BE2C (cell line): ENCODE measurements around the gene KDF1.
A peak's percentile ranks its signal among the peaks of the same experiment; 100 is the strongest.

ENCODE experiments used
- DNase-seq: peaks from one replicate; pipeline ENCODE4 v3.0.0-alpha.2; 2020
- H3K27me3 ChIP-seq: fragments of 250-450 bp; sonication (Bioruptor Pico); 2 replicates; pipeline ENCODE4 v1.5.1; 2020; ENCODE audit warnings: mild to moderate bottlenecking
- H3K36me3 ChIP-seq: fragments of 250-450 bp; sonication (Bioruptor Pico); 2 replicates; pipeline ENCODE4 v1.5.1; 2020; ENCODE audit warnings: mild to moderate bottlenecking
- H3K4me1 ChIP-seq: fragments of 250-450 bp; sonication (Bioruptor Pico); 2 replicates; pipeline ENCODE4 v1.5.1; 2020
- H3K4me3 ChIP-seq: 2 replicates; pipeline ENCODE4 v1.5.1; 2011; ENCODE audit warnings: low read depth, low read length
- H3K9me3 ChIP-seq: fragments of 250-450 bp; sonication (Bioruptor Pico); 2 replicates; pipeline ENCODE4 v1.5.1; 2020
- CTCF ChIP-seq: IDR thresholded peaks from 2 replicates; pipeline ENCODE4 v1.5.1; 2012; ENCODE audit warnings: mild to moderate bottlenecking, low read depth, low read length

The KDF1 gene

GRCh38 chr1:27005166-27005530, 44.9 kb upstream of the KDF1 start:
- no peaks in the 10 kb centered on the region for H3K27me3 ChIP-seq
- H3K4me3 ChIP-seq = no peak overlapping the region
- TF ChIP-seq CTCF = no peak
- no peaks in the 10 kb centered on the region for H3K4me1 ChIP-seq
- H3K36me3 ChIP-seq = no peaks in the 10 kb centered on the region
- H3K9me3 ChIP-seq = no peaks in the 10 kb centered on the region
- no peak for DNase-seq

- H3K27me3 ChIP-seq = no peaks in the 10 kb centered on the region
- H3K36me3 ChIP-seq = no peaks in the 10 kb centered on the region
- no peaks in the 10 kb centered on the region for H3K9me3 ChIP-seq
- no peak overlapping the region for H3K4me3 ChIP-seq
- no peak for TF ChIP-seq CTCF
- DNase-seq = peak; percentile 32
- no peaks in the 10 kb centered on the region for H3K4me1 ChIP-seq
Observed at GRCh38 chr1:27004471-27005165, 44.4 kb upstream of the KDF1 start.

GRCh38 chr1:27003745-27004470, 43.6 kb upstream of the KDF1 start:
- no peak for DNase-seq
- TF ChIP-seq CTCF = no peak
- H3K9me3 ChIP-seq = no peaks in the 10 kb centered on the region
- no peaks in the 10 kb centered on the region for H3K27me3 ChIP-seq
- no peaks in the 10 kb centered on the region for H3K36me3 ChIP-seq
- H3K4me3 ChIP-seq = no peak overlapping the region
- no peaks in the 10 kb centered on the region for H3K4me1 ChIP-seq

- no peaks in the 10 kb centered on the region for H3K4me1 ChIP-seq
- H3K36me3 ChIP-seq = no peaks in the 10 kb centered on the region
- TF ChIP-seq CTCF = no peak
- no peaks in the 10 kb centered on the region for H3K27me3 ChIP-seq
- DNase-seq = no peak
- no peaks in the 10 kb centered on the region for H3K9me3 ChIP-seq
- no peak overlapping the region for H3K4me3 ChIP-seq
Observed at GRCh38 chr1:27001570-27002360, 41.5 kb upstream of the KDF1 start.

- H3K4me1 ChIP-seq = no peaks in the 10 kb centered on the region
Observed at GRCh38 chr1:27000817-27001460, 40.7 kb upstream of the KDF1 start.

More at GRCh38 chr1:27000817-27001460, 40.7 kb upstream of the KDF1 start:
- DNase-seq = no peak
- no peak for TF ChIP-seq CTCF
- no peaks in the 10 kb centered on the region for H3K36me3 ChIP-seq
- no peaks in the 10 kb centered on the region for H3K27me3 ChIP-seq
- H3K9me3 ChIP-seq = no peaks in the 10 kb centered on the region
- H3K4me3 ChIP-seq = no peak overlapping the region
